KMS-11 (cell line): Measurements from ENCODE around the gene SPATC1L.
A peak's percentile ranks its signal among the peaks of the same experiment; 100 is the strongest.

Source experiments
- H2AFZ ChIP-seq: fragments of 200-600 bp; sonication (generic); 2 replicates; pipeline ENCODE4 v1.6.1; 2016; ENCODE audit warnings: antibody characterized with exemption, mixed run types, low read depth
- H3K27ac ChIP-seq: fragments of 200-600 bp; sonication (generic); 2 replicates; pipeline ENCODE4 v1.6.1; 2016; ENCODE audit warnings: mild to moderate bottlenecking, mixed run types
- H3K27me3 ChIP-seq: fragments of 200-600 bp; sonication (generic); 2 replicates; pipeline ENCODE4 v1.6.1; 2017; ENCODE audit warnings: mild to moderate bottlenecking, low read depth, mixed run types, moderate library complexity; ENCODE audit not compliant: insufficient read depth
- H3K36me3 ChIP-seq: fragments of 200-600 bp; sonication (generic); 2 replicates; pipeline ENCODE4 v1.6.1; 2017; ENCODE audit warnings: mild to moderate bottlenecking, mixed run types; ENCODE audit not compliant: insufficient read depth
- H3K4me1 ChIP-seq: fragments of 200-600 bp; sonication (generic); 2 replicates; pipeline ENCODE4 v1.6.1; 2016; ENCODE audit warnings: mild to moderate bottlenecking, low read depth, mixed run types; ENCODE audit not compliant: poor library complexity, severe bottlenecking
- H3K4me2 ChIP-seq: fragments of 200-600 bp; sonication (generic); 2 replicates; pipeline ENCODE4 v1.7.0; 2016; ENCODE audit warnings: mild to moderate bottlenecking, mixed run types
- H3K4me3 ChIP-seq: fragments of 200-600 bp; sonication (generic); IDR thresholded peaks from 2 replicates; pipeline ENCODE4 v1.6.1; 2017; ENCODE audit warnings: low read depth, low read length, mixed read lengths; ENCODE audit not compliant: insufficient read depth
- H3K79me2 ChIP-seq: fragments of 200-600 bp; sonication (generic); 2 replicates; pipeline ENCODE4 v1.6.1; 2016; ENCODE audit warnings: low read depth, mixed run types; ENCODE audit not compliant: insufficient read depth
- H3K9ac ChIP-seq: fragments of 200-600 bp; sonication (generic); 2 replicates; pipeline ENCODE4 v1.6.1; 2016; ENCODE audit warnings: mild to moderate bottlenecking, mixed run types
- H4K20me1 ChIP-seq: fragments of 200-600 bp; sonication (generic); 2 replicates; pipeline ENCODE4 v1.6.1; 2016; ENCODE audit warnings: mild to moderate bottlenecking, mixed run types; ENCODE audit not compliant: insufficient read depth
- TF ChIP-seq, protein P1 (sequence below): fragments of 200-600 bp; sonication (generic); conservative IDR thresholded peaks from 2 replicates; pipeline ENCODE4 v1.6.1; 2017; ENCODE audit warnings: low read depth, mild to moderate bottlenecking, antibody characterized with exemption, low read length, moderate library complexity, mixed read lengths

Gene SPATC1L

DNA sequence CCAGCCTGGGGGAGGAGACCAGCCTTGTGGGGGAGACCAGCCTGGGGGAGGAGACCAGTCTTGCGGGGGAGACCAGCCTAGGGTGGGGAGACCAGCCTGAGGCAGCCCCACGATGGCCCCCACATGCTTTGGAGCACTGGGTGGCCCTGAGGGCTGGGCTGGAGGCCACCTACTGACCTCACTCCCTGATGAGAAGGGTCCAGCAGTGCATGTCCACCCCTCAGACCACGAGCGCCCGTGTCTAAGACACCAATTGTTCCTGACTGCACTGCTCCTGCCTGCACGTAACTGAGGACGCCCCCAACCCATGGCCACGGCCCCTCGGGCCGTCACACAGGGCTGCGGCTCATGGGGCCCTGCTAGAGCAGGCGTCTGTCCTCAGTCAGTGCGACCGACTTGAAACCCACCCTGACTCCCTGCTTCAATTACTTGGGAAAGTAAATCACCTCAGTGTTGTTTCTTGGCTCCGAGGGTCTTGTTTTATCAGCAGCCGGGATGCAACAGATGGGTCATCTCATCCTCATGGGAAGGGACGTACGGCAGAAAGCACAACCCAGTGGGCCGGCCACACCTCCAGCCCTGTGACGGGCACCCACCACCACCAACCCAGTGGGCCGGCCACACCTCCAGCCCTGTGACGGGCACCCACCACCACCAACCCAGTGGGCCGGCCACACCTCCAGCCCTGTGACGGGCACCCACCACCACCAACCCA, at the start of gene SPATC1L:
TSS of gene SPATC1L (minus strand) at position 550 of the 715 bp plus-strand sequence. CDS start 1,643 bp downstream, outside the sequence.
- H3K4me3 ChIP-seq: no peak within 1 kb of the TSS
- no peaks in the 10 kb centered on the region; the same call in 1 of the 2 replicates for H3K36me3 ChIP-seq
- H2AFZ ChIP-seq: peak within 1 kb of the TSS; percentile 47
- H4K20me1 ChIP-seq: no peaks in the 10 kb centered on the region
- peak within 1 kb of the TSS; percentile 90 for H3K27ac ChIP-seq
- no peaks in the 10 kb centered on the region for H3K27me3 ChIP-seq
- H3K79me2 ChIP-seq: no peaks in the 10 kb centered on the region
- H3K9ac ChIP-seq: peak within 1 kb of the TSS; percentile 54; the same call in 1 of the 2 replicates
- H3K4me2 ChIP-seq: peak within 1 kb of the TSS; percentile 91
- TF ChIP-seq, protein P1, sequence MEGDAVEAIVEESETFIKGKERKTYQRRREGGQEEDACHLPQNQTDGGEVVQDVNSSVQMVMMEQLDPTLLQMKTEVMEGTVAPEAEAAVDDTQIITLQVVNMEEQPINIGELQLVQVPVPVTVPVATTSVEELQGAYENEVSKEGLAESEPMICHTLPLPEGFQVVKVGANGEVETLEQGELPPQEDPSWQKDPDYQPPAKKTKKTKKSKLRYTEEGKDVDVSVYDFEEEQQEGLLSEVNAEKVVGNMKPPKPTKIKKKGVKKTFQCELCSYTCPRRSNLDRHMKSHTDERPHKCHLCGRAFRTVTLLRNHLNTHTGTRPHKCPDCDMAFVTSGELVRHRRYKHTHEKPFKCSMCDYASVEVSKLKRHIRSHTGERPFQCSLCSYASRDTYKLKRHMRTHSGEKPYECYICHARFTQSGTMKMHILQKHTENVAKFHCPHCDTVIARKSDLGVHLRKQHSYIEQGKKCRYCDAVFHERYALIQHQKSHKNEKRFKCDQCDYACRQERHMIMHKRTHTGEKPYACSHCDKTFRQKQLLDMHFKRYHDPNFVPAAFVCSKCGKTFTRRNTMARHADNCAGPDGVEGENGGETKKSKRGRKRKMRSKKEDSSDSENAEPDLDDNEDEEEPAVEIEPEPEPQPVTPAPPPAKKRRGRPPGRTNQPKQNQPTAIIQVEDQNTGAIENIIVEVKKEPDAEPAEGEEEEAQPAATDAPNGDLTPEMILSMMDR: no peak
- H3K4me1 ChIP-seq: peaks cover 40% of the 10 kb centered on the region

DNA sequence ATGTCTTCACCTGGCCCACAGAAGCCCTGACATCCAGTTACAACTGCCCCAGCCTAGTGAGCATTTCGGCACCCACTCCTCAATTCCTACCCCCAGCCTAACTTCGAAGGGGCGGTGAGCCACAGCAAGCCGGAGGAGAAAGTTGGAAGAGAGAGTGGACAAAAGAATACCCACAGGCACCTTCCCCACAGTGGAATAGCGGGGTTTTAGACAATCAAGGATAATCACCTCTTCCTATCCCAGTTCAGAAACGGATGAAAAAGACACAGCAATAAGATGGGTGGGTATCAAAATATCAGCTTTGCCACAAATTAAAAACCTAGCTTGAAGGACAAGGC, 45.6 kb upstream of the SPATC1L start:
- Histone ChIP-seq H3K27ac (no peak overlapping the region), H3K79me2 (peaks cover 63% of the 10 kb centered on the region), H4K20me1 (peaks cover 15% of the 10 kb centered on the region; the same call in 1 of the 2 replicates), H3K27me3 (no peaks in the 10 kb centered on the region), H3K9ac (peak overlapping the region; percentile 94; the same call in 1 of the 2 replicates), H2AFZ (no peak overlapping the region; the same call in 1 of the 2 replicates), H3K36me3 (no peaks in the 10 kb centered on the region; the same call in 1 of the 2 replicates), H3K4me3 (no peak overlapping the region), H3K4me2 (peak overlapping the region; percentile 67), H3K4me1 (peaks cover 41% of the 10 kb centered on the region)
- TF ChIP-seq, protein P1: no peak

DNA sequence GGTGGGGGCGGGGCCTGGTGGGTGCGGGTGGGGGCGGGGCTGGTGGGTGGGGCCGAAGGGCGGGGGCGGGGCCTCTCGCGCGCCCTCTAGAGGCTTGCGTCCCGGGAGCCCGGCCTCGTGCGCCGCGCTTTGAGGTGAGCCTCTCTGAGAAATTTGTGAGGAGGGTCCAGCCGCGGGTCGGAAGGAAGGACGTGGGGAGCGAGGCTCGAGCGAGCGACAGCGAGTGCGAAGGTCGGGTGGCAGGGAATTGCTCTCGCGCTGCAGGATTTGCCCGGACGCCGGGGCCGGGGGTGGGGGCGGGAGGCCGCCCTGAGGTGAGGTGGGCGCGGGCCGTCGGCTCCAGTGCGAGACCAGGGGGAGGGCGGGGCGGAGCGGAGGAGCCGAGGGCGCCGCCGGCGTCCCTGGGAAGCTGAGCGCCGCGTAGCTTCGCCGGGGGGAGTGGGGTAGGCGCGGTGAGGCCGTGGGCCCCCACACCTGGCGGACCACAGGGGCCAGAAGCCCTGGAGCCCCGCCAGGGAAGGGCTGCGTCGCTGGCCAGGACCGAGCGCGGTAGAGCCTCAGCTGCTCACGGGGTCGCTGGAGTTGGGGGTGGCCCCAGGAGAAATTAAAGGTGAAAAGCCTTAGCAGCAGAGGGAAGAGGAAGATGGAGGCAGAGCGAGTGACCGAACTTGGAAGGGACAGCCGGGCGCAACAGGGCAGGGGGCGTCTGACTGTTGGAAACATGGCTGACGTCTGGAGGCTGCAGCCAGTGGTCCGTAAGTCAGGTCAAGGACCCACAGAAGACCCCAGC, 45.1 kb upstream of the SPATC1L start:
- no peaks in the 10 kb centered on the region for H3K27me3 ChIP-seq
- peak overlapping the region; percentile 94 for H3K9ac ChIP-seq
- H4K20me1 ChIP-seq: 0 out of 2 replicates have a peak, but pooled peaks cover 15% of the 10 kb centered on the region
- no peak overlapping the region for H3K4me3 ChIP-seq
- peaks cover 68% of the 10 kb centered on the region for H3K79me2 ChIP-seq
- peak overlapping the region; percentile 67 for H3K4me2 ChIP-seq
- peaks cover 43% of the 10 kb centered on the region for H3K4me1 ChIP-seq
- peak overlapping the region; percentile 80 for H2AFZ ChIP-seq
- TF ChIP-seq, protein P1: peak; percentile 47
- peak overlapping the region; percentile 78 for H3K27ac ChIP-seq
- H3K36me3 ChIP-seq: no peaks in the 10 kb centered on the region

DNA sequence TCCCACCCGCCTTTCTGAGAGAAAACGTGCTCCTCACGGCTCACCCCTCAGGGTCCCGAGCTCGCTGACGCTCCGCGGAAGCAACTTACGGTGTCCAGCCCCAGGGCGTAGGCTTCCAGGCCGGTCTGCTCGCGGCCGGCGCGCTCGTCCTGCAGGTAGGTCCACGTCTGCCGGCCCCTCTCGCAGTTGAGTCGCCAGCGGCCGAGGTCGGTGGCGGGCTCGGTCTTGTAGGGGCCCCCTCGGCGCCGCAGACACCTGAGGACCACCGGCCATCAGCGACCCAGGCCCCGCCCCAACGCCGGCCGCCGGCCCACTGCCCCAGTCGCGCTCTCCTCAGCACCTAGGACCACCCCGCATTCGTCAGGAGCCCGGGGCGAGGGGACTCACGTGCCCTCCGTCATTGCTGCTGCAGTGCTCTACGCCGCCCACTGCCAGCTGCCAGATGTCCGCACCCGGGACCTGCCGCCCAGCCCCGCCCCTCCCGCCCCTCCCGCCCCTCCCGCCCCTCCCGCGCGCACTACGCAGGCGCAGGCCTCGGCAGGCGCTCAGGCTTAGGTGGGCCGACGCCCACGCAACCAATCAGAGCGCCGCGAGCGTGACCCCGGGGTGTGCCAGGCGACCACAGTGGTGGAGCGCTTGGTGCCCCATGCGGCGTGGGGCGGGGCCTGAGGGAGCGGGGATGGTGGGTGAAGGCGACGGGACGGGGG, 44.2 kb upstream of the SPATC1L start, which contains the start of gene LSS:
TSS of gene LSS (minus strand) at position 430 of the 707 bp plus-strand sequence. CDS start at position 401, 29 bp downstream.
- H3K27ac ChIP-seq: peak within 1 kb of the TSS; percentile 78
- TF ChIP-seq, protein P1: no peak
- no peaks in the 10 kb centered on the region for H3K27me3 ChIP-seq
- H4K20me1 ChIP-seq: 0 out of 2 replicates have a peak, but pooled peaks cover 15% of the 10 kb centered on the region
- no peaks in the 10 kb centered on the region for H3K36me3 ChIP-seq
- peaks cover 77% of the 10 kb centered on the region for H3K79me2 ChIP-seq
- H3K9ac ChIP-seq: peak within 1 kb of the TSS; percentile 94
- no peak within 1 kb of the TSS for H3K4me3 ChIP-seq
- H2AFZ ChIP-seq: peak within 1 kb of the TSS; percentile 80
- H3K4me2 ChIP-seq: peak within 1 kb of the TSS; percentile 80
- H3K4me1 ChIP-seq: peaks cover 43% of the 10 kb centered on the region
